IMR-90 (cell line): Measurements from ENCODE around the gene INPP5A. TPM values are rescaled to one million over a fixed set of nuclear protein-coding genes. Genes with fewer than 3 reads are reported as not detected.
A peak's percentile ranks its signal among the peaks of the same experiment; 100 is the strongest.

Source experiments
- ATAC-seq: fragments of 200-7000 bp; cut with Tn5 transposase; 2 replicates; pipeline ENCODE4 v1.9.1; 2020; ENCODE audit warnings: low read depth, mild to moderate bottlenecking, moderate library complexity
- BruUV-seq: library from RNA; stranded (reverse); fragments of 400-500 nt; replicated peaks from 2 replicates; lab custom pipeline; 2021; lab: Mats Ljungman, UMichigan
- CTCF ChIA-PET: fragments of 300-600 bp; formaldehyde crosslinking; extraction: SDS; loops from one replicate; lab custom pipeline; 2021; ENCODE audit warnings: antibody characterized with exemption; lab: Yijun Ruan, JAX
- POLR2A ChIA-PET: fragments of 300-600 bp; sonication (Branson Sonifier 250); formaldehyde crosslinking; loops from one replicate; lab custom pipeline; 2022; ENCODE audit warnings: antibody characterized with exemption; ENCODE audit not compliant: unreplicated experiment; lab: Charles Lee
- DNase-seq: peaks from one replicate; pipeline ENCODE4 v3.0.0; 2013
- H2AFZ ChIP-seq: replicated peaks from 2 replicates; pipeline ENCODE3; 2013; ENCODE audit warnings: low read length, mild to moderate bottlenecking; ENCODE audit not compliant: poor library complexity
- H2AK5ac ChIP-seq: 2 replicates; pipeline ENCODE4 v1.6.1; 2013; ENCODE audit warnings: low read depth, low read length, inconsistent platforms
- H2AK9ac ChIP-seq: replicated peaks from 2 replicates; pipeline ENCODE3; 2013; ENCODE audit warnings: mild to moderate bottlenecking, low read depth, low read length, moderate library complexity; ENCODE audit not compliant: poor library complexity
- H2BK120ac ChIP-seq: 2 replicates; pipeline ENCODE4 v1.6.1; 2013; ENCODE audit warnings: low read depth, low read length, inconsistent platforms
- H2BK15ac ChIP-seq: 3 replicates; pipeline ENCODE4 v1.6.1; 2013; ENCODE audit warnings: low read depth, low read length, inconsistent platforms
- H2BK20ac ChIP-seq: 2 replicates; pipeline ENCODE4 v1.6.1; 2013; ENCODE audit warnings: low read depth, mild to moderate bottlenecking, inconsistent platforms, low read length, moderate library complexity
- H2BK5ac ChIP-seq: 2 replicates; pipeline ENCODE4 v1.6.1; 2013; ENCODE audit warnings: mild to moderate bottlenecking, low read depth, low read length, inconsistent platforms; ENCODE audit not compliant: poor library complexity, severe bottlenecking
- H3K14ac ChIP-seq: replicated peaks from 2 replicates; pipeline ENCODE4 v1.6.1; 2013; ENCODE audit warnings: low read depth, low read length, inconsistent platforms
- H3K18ac ChIP-seq: 2 replicates; pipeline ENCODE4 v1.6.1; 2013; ENCODE audit warnings: low read depth, low read length, control low read depth
- H3K23ac ChIP-seq: 2 replicates; pipeline ENCODE4 v1.6.1; 2013; ENCODE audit warnings: low read depth, low read length, inconsistent platforms
- H3K27ac ChIP-seq: 2 replicates; pipeline ENCODE4 v1.5.1; 2013; ENCODE audit warnings: mild to moderate bottlenecking, control low read depth, low read length; ENCODE audit not compliant: insufficient read depth
- H3K27me3 ChIP-seq: 2 replicates; pipeline ENCODE4 v1.6.1; 2013; ENCODE audit warnings: low read length; ENCODE audit not compliant: control insufficient read depth, insufficient read depth
- H3K36me3 ChIP-seq: 2 replicates; pipeline ENCODE4 v1.6.1; 2013; ENCODE audit warnings: low read length, mixed read lengths; ENCODE audit not compliant: control insufficient read depth, insufficient read depth
- H3K4ac ChIP-seq: 2 replicates; pipeline ENCODE4 v1.6.1; 2013; ENCODE audit warnings: low read depth, low read length, inconsistent platforms
- H3K4me1 ChIP-seq: 2 replicates; pipeline ENCODE4 v1.6.1; 2013; ENCODE audit warnings: low read length, mixed read lengths; ENCODE audit not compliant: control insufficient read depth, insufficient read depth
- H3K4me2 ChIP-seq: 2 replicates; pipeline ENCODE4 v1.6.1; 2013; ENCODE audit warnings: low read depth, mild to moderate bottlenecking, control low read depth, low read length, moderate library complexity
- H3K4me3 ChIP-seq: 2 replicates; pipeline ENCODE4 v1.5.1; 2013; ENCODE audit warnings: low read depth, mild to moderate bottlenecking, control low read depth, low read length, moderate library complexity; ENCODE audit not compliant: insufficient read depth
- H3K56ac ChIP-seq: 2 replicates; pipeline ENCODE4 v1.6.1; 2013; ENCODE audit warnings: low read length, inconsistent platforms; ENCODE audit not compliant: insufficient read depth; ENCODE audit errors: extremely low read depth
- H3K79me1 ChIP-seq, 2 experiments: 2 replicates each; pipeline ENCODE4 v1.6.1; 2013; ENCODE audit warnings: low read length in 2 of 2, inconsistent platforms in 1 of 2, low read depth in 1 of 2
- H3K9ac ChIP-seq: 2 replicates; pipeline ENCODE4 v1.6.1; 2013; ENCODE audit warnings: low read depth, low read length, control low read depth
- H3K9me1 ChIP-seq: 2 replicates; pipeline ENCODE4 v1.6.1; 2013; ENCODE audit warnings: low read length, inconsistent platforms; ENCODE audit not compliant: insufficient read depth
- H3K9me3 ChIP-seq: 2 replicates; pipeline ENCODE4 v1.6.1; 2013; ENCODE audit warnings: low read length; ENCODE audit not compliant: control insufficient read depth, insufficient read depth
- H4K20me1 ChIP-seq: 2 replicates; pipeline ENCODE4 v1.6.1; 2013; ENCODE audit warnings: low read length, inconsistent platforms; ENCODE audit not compliant: insufficient read depth
- H4K5ac ChIP-seq: 2 replicates; pipeline ENCODE4 v1.6.1; 2013; ENCODE audit warnings: mild to moderate bottlenecking, low read depth, low read length, control low read depth
- H4K8ac ChIP-seq, 2 experiments: 2 replicates each; pipeline ENCODE4 v1.6.1; 2013; ENCODE audit warnings: low read depth in 2 of 2, low read length in 2 of 2, control low read depth in 1 of 2, inconsistent platforms in 1 of 2
- H4K91ac ChIP-seq: 2 replicates; pipeline ENCODE4 v1.6.1; 2013; ENCODE audit warnings: low read depth, low read length, inconsistent platforms; ENCODE audit not compliant: insufficient read depth
- CHD1 ChIP-seq: IDR thresholded peaks from 2 replicates; pipeline ENCODE4 v1.6.1; 2012; ENCODE audit warnings: low read depth, low read length, improper control_type of control experiment
- MAZ ChIP-seq: IDR thresholded peaks from 2 replicates; pipeline ENCODE4 v1.6.1; 2012; ENCODE audit warnings: low read depth, mild to moderate bottlenecking, low read length, improper control_type of control experiment, moderate library complexity, borderline replicate concordance
- NFE2L2 ChIP-seq: fragments of 150-350 bp; IDR thresholded peaks from 2 replicates; pipeline ENCODE4 v1.6.1; 2016; ENCODE audit warnings: low read depth, mild to moderate bottlenecking, low read length
- WGBS, 2 experiments: methylation state at CpG; one replicate each; pipeline versions ENCODE4 v1.1.5 to v1.1.7; 2013; ENCODE audit warnings: missing lambda C conversion rate in 2 of 2; ENCODE audit not compliant: insufficient read length in 1 of 2; ENCODE audit errors: extremely low coverage in 2 of 2; 5-methylcytosine and 5-hydroxymethylcytosine counted together
- dilution Hi-C: fragments of 300-500 bp; cut with HindIII; formaldehyde crosslinking; loops from one replicate; pipeline ENCODE4 v1.14.3; 2018; ENCODE audit warnings: low sequenced_read_pairs; ENCODE audit not compliant: unreplicated experiment
- in situ Hi-C: fragments of 300-500 bp; cut with MboI; formaldehyde crosslinking; loops from 3 replicates; pipeline ENCODE4 v1.14.3; 2019; ENCODE audit warnings: low sequenced_read_pairs, inconsistent platforms, mixed read lengths
- intact Hi-C: fragments of 100-400 bp; cut with micrococcal nuclease; formaldehyde crosslinking; loops from 2 replicates; pipeline ENCODE4 v1.10.0; 2022
- polyA plus RNA-seq, 3 experiments: library from polyadenylated mRNA; depleted of rRNA; stranded (reverse); fragments of >200 nt; gene quantifications; 2 replicates each; pipeline ENCODE4 v1.2.3, GENCODE V29; 2012; ENCODE audit warnings: low replicate concordance in 1 of 3
- total RNA-seq: library from RNA; depleted of rRNA; stranded (reverse); fragments of >200 nt; gene quantifications from 2 replicates; pipeline ENCODE4 v1.2.3, GENCODE V29; 2012
- TF ChIP-seq, protein P1 (sequence below): conservative IDR thresholded peaks from 2 replicates; pipeline ENCODE4 v1.5.1; 2012; ENCODE audit warnings: mild to moderate bottlenecking, low read depth, low read length, improper control_type of control experiment

Gene INPP5A
- total and polyA plus RNA-seq, 2 of the 4 experiments (the other 2 are of a cell fraction), result 21.4 to 36.7 TPM

DNA sequence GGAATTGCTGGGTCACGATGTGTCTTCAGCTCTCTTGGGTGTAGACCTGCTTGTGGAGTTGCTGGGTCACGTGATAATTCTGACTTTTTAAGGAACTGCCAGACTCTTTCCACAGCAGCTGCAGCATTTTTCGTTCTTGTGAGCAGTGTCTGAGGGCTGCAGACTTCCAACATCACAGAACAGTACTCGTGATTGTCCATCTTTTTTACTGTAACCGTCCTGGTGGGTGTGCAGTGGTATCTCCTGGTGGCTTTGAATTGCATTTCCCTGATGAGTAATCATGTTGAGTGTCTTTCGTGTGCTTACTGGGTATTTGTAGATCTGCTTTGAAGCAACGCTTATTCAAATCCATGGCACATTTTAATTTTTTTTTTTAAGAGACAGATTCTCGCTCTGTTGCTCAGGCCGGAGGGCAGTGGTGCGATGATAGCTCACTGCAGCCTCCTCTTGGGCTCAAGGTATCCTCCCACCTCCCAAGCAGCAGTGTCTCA lies 22.7 kb downstream of the INPP5A start:
- Histone ChIP-seq H3K27ac (no peak overlapping the region), H3K9ac (no peak overlapping the region), H3K4me1 (no peaks in the 10 kb centered on the region; the same call in 1 of the 2 replicates), H3K4me2 (no peak overlapping the region), H2BK5ac (no peak overlapping the region), H2BK15ac (no peak overlapping the region), H3K4ac (no peak overlapping the region), H3K56ac (no peak overlapping the region), H3K4me3 (no peak overlapping the region), H3K36me3 (peaks cover 2% of the 10 kb centered on the region; the same call in 1 of the 2 replicates), H3K14ac (no peak overlapping the region), H4K5ac (no peak overlapping the region), H2AFZ (no peak overlapping the region), H3K79me1 (peaks cover 13 to 79% of the 10 kb centered on the region in 2 experiments), H2BK120ac (no peak overlapping the region), H2AK9ac (no peak overlapping the region), H3K23ac (no peak overlapping the region), H3K9me3 (no peaks in the 10 kb centered on the region), H4K20me1 (peaks cover 87% of the 10 kb centered on the region), H2AK5ac (no peak overlapping the region), H3K18ac (no peak overlapping the region), H3K27me3 (no peaks in the 10 kb centered on the region), H4K8ac (no peak overlapping the region), H3K9me1 (peaks cover 4% of the 10 kb centered on the region), H4K91ac (no peak overlapping the region), H2BK20ac (no peak overlapping the region)
- no peak for TF ChIP-seq MAZ
- TF ChIP-seq CHD1, result no peak
- no peak for TF ChIP-seq NFE2L2
- TF ChIP-seq, protein P1, sequence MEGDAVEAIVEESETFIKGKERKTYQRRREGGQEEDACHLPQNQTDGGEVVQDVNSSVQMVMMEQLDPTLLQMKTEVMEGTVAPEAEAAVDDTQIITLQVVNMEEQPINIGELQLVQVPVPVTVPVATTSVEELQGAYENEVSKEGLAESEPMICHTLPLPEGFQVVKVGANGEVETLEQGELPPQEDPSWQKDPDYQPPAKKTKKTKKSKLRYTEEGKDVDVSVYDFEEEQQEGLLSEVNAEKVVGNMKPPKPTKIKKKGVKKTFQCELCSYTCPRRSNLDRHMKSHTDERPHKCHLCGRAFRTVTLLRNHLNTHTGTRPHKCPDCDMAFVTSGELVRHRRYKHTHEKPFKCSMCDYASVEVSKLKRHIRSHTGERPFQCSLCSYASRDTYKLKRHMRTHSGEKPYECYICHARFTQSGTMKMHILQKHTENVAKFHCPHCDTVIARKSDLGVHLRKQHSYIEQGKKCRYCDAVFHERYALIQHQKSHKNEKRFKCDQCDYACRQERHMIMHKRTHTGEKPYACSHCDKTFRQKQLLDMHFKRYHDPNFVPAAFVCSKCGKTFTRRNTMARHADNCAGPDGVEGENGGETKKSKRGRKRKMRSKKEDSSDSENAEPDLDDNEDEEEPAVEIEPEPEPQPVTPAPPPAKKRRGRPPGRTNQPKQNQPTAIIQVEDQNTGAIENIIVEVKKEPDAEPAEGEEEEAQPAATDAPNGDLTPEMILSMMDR, result no peak
- ATAC-seq (no peak), DNase-seq (peak; percentile 12)
- dilution Hi-C loops, result no loop called here
- intact Hi-C loops, result no loop called here
- ChIA-PET CTCF (no interaction called here), POLR2A (no interaction called here)
- 90% methylated on average over 2 of the region's 10 CpGs; no CpG with 5 or more reads in 1 of the 2 experiments for WGBS, 2 experiments
- no TSS peak for BruUV-seq
- in situ Hi-C loops, result no loop called here
